Neural cell (in vitro differentiated cells): ENCODE results near the gene TMPRSS4. TPM values are rescaled to one million over a fixed set of nuclear protein-coding genes. Genes with fewer than 3 reads are reported as not detected.

Experiments used
- H2AFZ ChIP-seq: fragments of 200-600, 300-800 bp; sonication (generic), shearing (Covaris generic); 2 replicates; pipeline ENCODE4 v1.6.0; 2014; ENCODE audit warnings: low read depth, mild to moderate bottlenecking, antibody characterized with exemption, low read length, moderate library complexity
- H3F3A ChIP-seq: fragments of 200-600 bp; shearing (Covaris generic); 2 replicates; pipeline ENCODE4 v1.6.1; 2016; ENCODE audit warnings: mild to moderate bottlenecking, moderate library complexity, mixed read lengths, antibody characterized with exemption, low read length; ENCODE audit not compliant: insufficient read depth, poor library complexity, severe bottlenecking
- H3K27ac ChIP-seq: fragments of 200-600, 300-800 bp; sonication (generic), shearing (Covaris generic); 2 replicates; pipeline ENCODE4 v1.5.1; 2014; ENCODE audit warnings: mild to moderate bottlenecking, low read length, moderate library complexity
- H3K27me3 ChIP-seq: fragments of 300-800, 200-600 bp; sonication (generic), shearing (Covaris generic); 2 replicates; pipeline ENCODE4 v1.6.0; 2014; ENCODE audit warnings: mild to moderate bottlenecking, low read depth, low read length, moderate library complexity; ENCODE audit not compliant: insufficient read depth
- H3K36me3 ChIP-seq: fragments of 300-800, 200-600 bp; sonication (generic), shearing (Covaris generic); 2 replicates; pipeline ENCODE4 v1.5.1; 2014; ENCODE audit warnings: mild to moderate bottlenecking, antibody characterized with exemption, low read length, moderate library complexity; ENCODE audit not compliant: insufficient read depth
- H3K4me2 ChIP-seq: fragments of 300-800, 200-600 bp; sonication (generic), shearing (Covaris generic); 2 replicates; pipeline ENCODE4 v1.6.0; 2014; ENCODE audit warnings: mild to moderate bottlenecking, low read length
- H3K4me3 ChIP-seq: fragments of 300-800, 200-600 bp; sonication (generic), shearing (Covaris generic); 2 replicates; pipeline ENCODE4 v1.5.1; 2014; ENCODE audit warnings: mild to moderate bottlenecking, low read length, moderate library complexity
- H3K79me2 ChIP-seq: fragments of 200-600 bp; shearing (Covaris generic); replicated peaks from 2 replicates; pipeline ENCODE4 v1.6.0; 2014; ENCODE audit warnings: mild to moderate bottlenecking, low read length, moderate library complexity; ENCODE audit not compliant: insufficient read depth
- H3K9ac ChIP-seq: fragments of 300-800, 200-600 bp; sonication (generic), shearing (Covaris generic); 2 replicates; pipeline ENCODE4 v1.6.1; 2016; ENCODE audit warnings: mild to moderate bottlenecking, low read length, mixed read lengths
- H3K9me2 ChIP-seq: fragments of 200-600 bp; shearing (Covaris generic); 2 replicates; pipeline ENCODE4 v1.6.1; 2016; ENCODE audit warnings: mild to moderate bottlenecking, low read length, mixed read lengths; ENCODE audit not compliant: insufficient read depth
- H3K9me3 ChIP-seq: fragments of 200-600, 300-800 bp; sonication (generic), shearing (Covaris generic); 2 replicates; pipeline ENCODE4 v1.6.1; 2016; ENCODE audit warnings: mild to moderate bottlenecking, mixed run types, low read length, moderate library complexity, mixed read lengths
- H4K20me1 ChIP-seq: fragments of 200-600 bp; shearing (Covaris generic); 2 replicates; pipeline ENCODE4 v1.6.1; 2016; ENCODE audit warnings: mild to moderate bottlenecking, mixed run types; ENCODE audit not compliant: insufficient read depth
- CTCF ChIP-seq: fragments of 450-650 bp; IDR thresholded peaks from 2 replicates; pipeline ENCODE4 v1.5.1; 2014; ENCODE audit warnings: antibody characterized with exemption, mild to moderate bottlenecking, moderate library complexity; ENCODE audit not compliant: poor library complexity, severe bottlenecking
- EP300 ChIP-seq: fragments of 450-650 bp; conservative IDR thresholded peaks from 2 replicates; pipeline ENCODE4 v1.6.1; 2014; ENCODE audit warnings: antibody characterized with exemption, mild to moderate bottlenecking, moderate library complexity; ENCODE audit not compliant: poor library complexity, severe bottlenecking
- EZH2 ChIP-seq: fragments of 200-600, 300-800 bp; shearing (Covaris generic), sonication (generic); IDR thresholded peaks from 2 replicates; pipeline ENCODE4 v1.6.1; 2014; ENCODE audit warnings: antibody characterized with exemption, low read length, borderline replicate concordance, mild to moderate bottlenecking; ENCODE audit not compliant: insufficient read depth, poor library complexity, severe bottlenecking
- MXI1 ChIP-seq: fragments of 450-650 bp; conservative IDR thresholded peaks from 2 replicates; pipeline ENCODE4 v1.6.1; 2014; ENCODE audit warnings: antibody characterized with exemption, mild to moderate bottlenecking; ENCODE audit not compliant: poor library complexity, severe bottlenecking
- POLR2AphosphoS5 ChIP-seq: IDR thresholded peaks from 2 replicates; pipeline ENCODE4 v1.6.1; 2012
- RAD21 ChIP-seq: fragments of 450-650 bp; conservative IDR thresholded peaks from 2 replicates; pipeline ENCODE4 v1.6.1; 2014; ENCODE audit warnings: antibody characterized with exemption, mild to moderate bottlenecking, moderate library complexity
- REST ChIP-seq: IDR thresholded peaks from 2 replicates; pipeline ENCODE4 v1.6.1; 2012; ENCODE audit warnings: borderline replicate concordance
- SMC3 ChIP-seq: fragments of 450-650 bp; conservative IDR thresholded peaks from 2 replicates; pipeline ENCODE4 v1.6.1; 2014; ENCODE audit warnings: antibody characterized with exemption, mild to moderate bottlenecking, moderate library complexity; ENCODE audit not compliant: poor library complexity
- TAF1 ChIP-seq: IDR thresholded peaks from 2 replicates; pipeline ENCODE4 v1.6.1; 2012; ENCODE audit warnings: low read depth
- polyA plus RNA-seq: library from polyadenylated mRNA; depleted of rRNA; stranded (reverse); fragments of >200 nt; gene quantifications from 2 replicates; pipeline ENCODE4 v1.2.3, GENCODE V29; 2014

TMPRSS4 gene
- polyA plus RNA-seq, 1 donor from 2014 or later = not detected

- Histone ChIP-seq H3K36me3 (no peaks in the 10 kb centered on the region), H3K4me3 (no peak overlapping the region), H3K79me2 (no peaks in the 10 kb centered on the region), H3K27ac (no peak overlapping the region), H3K27me3 (peaks cover 17% of the 10 kb centered on the region), H3K9me2 (no peaks in the 10 kb centered on the region), H3F3A (no peaks in the 10 kb centered on the region), H4K20me1 (no peaks in the 10 kb centered on the region), H3K4me2 (no peak overlapping the region), H3K9me3 (no peaks in the 10 kb centered on the region), H2AFZ (no peak overlapping the region), H3K9ac (no peak overlapping the region)
- TF ChIP-seq POLR2AphosphoS5 = no peak
- no peak for TF ChIP-seq SMC3
Observed at GRCh38 chr11:118167906-118168305, 91.0 kb downstream of the TMPRSS4 start.

GRCh38 chr11:118168316-118168715 lies 91.4 kb downstream of the TMPRSS4 start:
- Histone ChIP-seq H4K20me1 (no peaks in the 10 kb centered on the region), H3K9ac (no peak overlapping the region), H3K4me3 (no peak overlapping the region), H3F3A (no peaks in the 10 kb centered on the region), H3K79me2 (no peaks in the 10 kb centered on the region), H3K36me3 (no peaks in the 10 kb centered on the region), H3K4me2 (no peak overlapping the region), H3K9me3 (no peaks in the 10 kb centered on the region), H2AFZ (no peak overlapping the region), H3K27ac (no peak overlapping the region), H3K27me3 (peaks cover 17% of the 10 kb centered on the region), H3K9me2 (no peaks in the 10 kb centered on the region)
- no peak for TF ChIP-seq TAF1
- no peak for TF ChIP-seq EZH2
- no peak for TF ChIP-seq RAD21
- TF ChIP-seq EP300 = no peak
- no peak for TF ChIP-seq CTCF
- TF ChIP-seq SMC3 = no peak
- TF ChIP-seq REST = no peak
- no peak for TF ChIP-seq POLR2AphosphoS5

GRCh38 chr11:118168751-118169150 lies 91.9 kb downstream of the TMPRSS4 start:
- TF ChIP-seq SMC3 (no peak), RAD21 (no peak), CTCF (no peak), EP300 (no peak), EZH2 (no peak), REST (no peak), POLR2AphosphoS5 (no peak), TAF1 (no peak), MXI1 (no peak)
- Histone ChIP-seq H3K9me2 (no peaks in the 10 kb centered on the region), H3K4me2 (no peak overlapping the region), H3K27me3 (peaks cover 17% of the 10 kb centered on the region), H3K36me3 (no peaks in the 10 kb centered on the region), H3K27ac (no peak overlapping the region), H3K9ac (no peak overlapping the region), H3F3A (no peaks in the 10 kb centered on the region), H3K79me2 (no peaks in the 10 kb centered on the region), H4K20me1 (no peaks in the 10 kb centered on the region), H2AFZ (no peak overlapping the region), H3K9me3 (no peaks in the 10 kb centered on the region), H3K4me3 (no peak overlapping the region)
